MCF 10A (cell line): ENCODE measurements around the gene VAPA. TPM values are rescaled to one million over a fixed set of nuclear protein-coding genes. Genes with fewer than 3 reads are reported as not detected.

Source experiments
- BruUV-seq: library from RNA; stranded (reverse); fragments of 400-500 nt; replicated peaks from 2 replicates; lab custom pipeline; 2021; lab: Mats Ljungman, UMichigan
- CTCF ChIA-PET: fragments of 300-600 bp; sonication (Branson Sonifier 250); formaldehyde crosslinking; extraction: SDS; loops from one replicate; lab custom pipeline; 2021; ENCODE audit warnings: antibody characterized with exemption, inconsistent platforms; lab: Yijun Ruan, JAX
- POLR2A ChIA-PET: fragments of 300-600, 350-650 bp; sonication (Branson Sonifier 250); formaldehyde crosslinking; extraction: SDS; loops from one replicate; lab custom pipeline; 2020; ENCODE audit warnings: antibody characterized with exemption, inconsistent platforms; lab: Yijun Ruan, JAX
- DNase-seq: peaks from one replicate; pipeline ENCODE4 v3.0.0-alpha.2; 2018; ENCODE audit not compliant: unreplicated experiment
- H3K27ac Mint-ChIP-seq: one replicate; pipeline ENCODE4 v1.8.0; 2022; ENCODE audit warnings: mild to moderate bottlenecking, low read depth, mixed read lengths; ENCODE audit not compliant: unreplicated experiment
- H3K27me3 Mint-ChIP-seq: one replicate; pipeline ENCODE4 v1.8.0; 2022; ENCODE audit warnings: mixed read lengths; ENCODE audit not compliant: insufficient read depth, unreplicated experiment
- H3K36me3 Mint-ChIP-seq: one replicate; pipeline ENCODE4 v1.8.0; 2022; ENCODE audit warnings: mild to moderate bottlenecking, moderate library complexity, mixed read lengths; ENCODE audit not compliant: insufficient read depth, unreplicated experiment
- H3K4me1 Mint-ChIP-seq: one replicate; pipeline ENCODE4 v1.8.0; 2022; ENCODE audit warnings: mixed read lengths; ENCODE audit not compliant: insufficient read depth, unreplicated experiment
- H3K4me3 Mint-ChIP-seq: one replicate; pipeline ENCODE4 v1.8.0; 2022; ENCODE audit warnings: mild to moderate bottlenecking, moderate library complexity, mixed read lengths; ENCODE audit not compliant: unreplicated experiment
- H3K9me3 Mint-ChIP-seq: one replicate; pipeline ENCODE4 v1.8.0; 2022; ENCODE audit warnings: mixed read lengths; ENCODE audit not compliant: unreplicated experiment
- intact Hi-C: fragments of 100-400 bp; cut with micrococcal nuclease; formaldehyde crosslinking; loops from 2 replicates; pipeline ENCODE4 v1.14.1; 2022
- total RNA-seq: library from RNA; stranded (reverse); gene quantifications from 2 replicates; pipeline ENCODE4 v1.2.3, GENCODE V29; 2022
- TF ChIP-seq, protein P1 (sequence below): fragments of 200-600 bp; IDR thresholded peaks from one replicate; pipeline ENCODE4 v1.8.0; 2022; ENCODE audit warnings: antibody characterized with exemption, mild to moderate bottlenecking; ENCODE audit not compliant: unreplicated experiment

VAPA gene
- total RNA-seq, 1 experiment from 2014 or later = 286 TPM

DNA sequence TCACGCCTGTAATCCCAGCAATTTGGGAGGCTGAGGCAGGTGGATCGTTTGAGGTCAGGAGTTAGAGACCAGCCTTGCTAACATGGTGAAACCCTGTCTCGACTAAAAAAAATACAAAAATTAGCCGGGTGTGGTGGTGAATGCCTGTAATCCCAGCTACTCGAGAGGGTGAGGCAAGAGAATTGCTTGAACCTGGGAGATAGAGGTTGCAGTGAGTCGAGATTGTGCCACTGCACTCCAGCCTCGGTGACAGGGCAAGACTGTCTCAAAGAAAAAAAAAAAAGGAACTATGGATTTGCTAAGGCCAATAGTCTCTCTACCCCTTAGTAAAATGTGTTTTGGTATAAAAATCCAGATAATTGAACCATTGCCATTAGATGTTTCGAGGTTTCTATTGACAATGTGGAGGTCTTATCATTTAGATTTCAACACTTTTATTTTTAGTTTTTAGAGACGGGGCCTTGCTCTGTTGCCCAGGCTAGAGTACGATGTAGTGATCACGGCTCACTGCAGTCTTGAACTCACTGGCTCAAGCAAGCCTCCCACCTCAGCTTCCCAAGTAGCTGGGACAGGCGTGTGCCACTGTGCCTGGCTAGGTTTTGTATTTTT is 29.2 kb upstream of the VAPA start:
- TF ChIP-seq, protein P1, sequence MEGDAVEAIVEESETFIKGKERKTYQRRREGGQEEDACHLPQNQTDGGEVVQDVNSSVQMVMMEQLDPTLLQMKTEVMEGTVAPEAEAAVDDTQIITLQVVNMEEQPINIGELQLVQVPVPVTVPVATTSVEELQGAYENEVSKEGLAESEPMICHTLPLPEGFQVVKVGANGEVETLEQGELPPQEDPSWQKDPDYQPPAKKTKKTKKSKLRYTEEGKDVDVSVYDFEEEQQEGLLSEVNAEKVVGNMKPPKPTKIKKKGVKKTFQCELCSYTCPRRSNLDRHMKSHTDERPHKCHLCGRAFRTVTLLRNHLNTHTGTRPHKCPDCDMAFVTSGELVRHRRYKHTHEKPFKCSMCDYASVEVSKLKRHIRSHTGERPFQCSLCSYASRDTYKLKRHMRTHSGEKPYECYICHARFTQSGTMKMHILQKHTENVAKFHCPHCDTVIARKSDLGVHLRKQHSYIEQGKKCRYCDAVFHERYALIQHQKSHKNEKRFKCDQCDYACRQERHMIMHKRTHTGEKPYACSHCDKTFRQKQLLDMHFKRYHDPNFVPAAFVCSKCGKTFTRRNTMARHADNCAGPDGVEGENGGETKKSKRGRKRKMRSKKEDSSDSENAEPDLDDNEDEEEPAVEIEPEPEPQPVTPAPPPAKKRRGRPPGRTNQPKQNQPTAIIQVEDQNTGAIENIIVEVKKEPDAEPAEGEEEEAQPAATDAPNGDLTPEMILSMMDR = no peak
- H3K9me3 Mint-ChIP-seq = no peaks in the 10 kb centered on the region
- H3K27ac Mint-ChIP-seq = no peak overlapping the region
- ChIA-PET CTCF (no interaction called here), POLR2A (interaction anchor here (0.8 kb wide), 1 partner anchor 8 kb away, joined by 3 read pairs; no protein-coding TSS in a partner anchor)
- no peaks in the 10 kb centered on the region for H3K36me3 Mint-ChIP-seq
- DNase-seq = no peak
- BruUV-seq = no TSS peak
- H3K4me3 Mint-ChIP-seq = no peak overlapping the region
- intact Hi-C loops = no loop called here
- no peaks in the 10 kb centered on the region for H3K4me1 Mint-ChIP-seq
- no peaks in the 10 kb centered on the region for H3K27me3 Mint-ChIP-seq

DNA sequence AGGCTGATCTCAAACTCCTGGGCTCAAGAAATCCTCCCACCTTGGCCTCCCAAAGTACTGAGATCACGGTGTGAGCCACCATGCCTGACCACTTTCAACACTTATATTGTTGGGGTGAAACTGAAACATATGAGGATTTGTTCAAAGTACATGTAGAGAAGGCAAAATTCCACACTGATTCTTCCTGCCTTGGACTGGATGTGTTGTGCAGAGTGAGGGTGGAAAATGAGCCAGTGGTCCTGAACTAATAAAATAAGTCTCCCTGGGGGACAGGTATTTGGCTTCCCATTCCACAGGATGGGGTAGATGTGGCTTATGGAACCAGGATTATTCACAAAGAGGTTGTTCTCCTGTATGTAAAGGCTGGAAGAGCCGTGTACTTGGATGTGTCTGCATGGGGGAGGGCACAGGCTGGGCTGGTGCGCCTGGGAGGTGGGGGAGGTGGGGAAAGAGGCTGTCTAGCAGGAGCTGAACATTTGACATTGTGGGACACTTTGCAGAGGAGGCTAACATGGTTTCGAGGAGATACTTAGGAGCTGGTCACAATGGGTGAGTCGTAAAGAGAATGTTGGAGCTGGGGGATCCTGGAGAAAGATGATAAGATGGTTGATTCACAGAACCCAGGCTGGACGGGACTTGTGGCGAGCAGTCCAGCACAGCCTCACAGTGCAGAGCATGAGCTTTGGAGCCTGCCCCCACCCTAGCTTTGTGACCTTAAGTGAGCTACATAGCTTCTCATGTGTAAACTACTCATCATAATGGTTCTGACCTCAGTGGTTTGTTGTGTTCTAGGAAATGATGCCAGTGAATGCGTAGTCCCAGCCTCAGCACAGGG is 28.4 kb upstream of the VAPA start, which contains the start of gene TXNDC2:
TSS of gene TXNDC2 (plus strand) at position 804 of the 835 bp plus-strand sequence. CDS start 708 bp downstream, outside the sequence.
- CTCF ChIA-PET = interaction anchor here (1.4 kb wide), 1 partner anchor 8 kb away, joined by 6 read pairs; no protein-coding TSS in a partner anchor
- POLR2A ChIA-PET = interaction anchor here (0.7 to 1.2 kb wide), 4 partner anchors 8 to 629 kb away, joined by 3 to 7 read pairs (median 4); no protein-coding TSS in a partner anchor
- TF ChIP-seq, protein P1 = no peak
- intact Hi-C loops = no loop called here
- H3K36me3 Mint-ChIP-seq = no peaks in the 10 kb centered on the region
- H3K27me3 Mint-ChIP-seq = no peaks in the 10 kb centered on the region
- H3K9me3 Mint-ChIP-seq = no peaks in the 10 kb centered on the region
- H3K4me3 Mint-ChIP-seq = no peak within 1 kb of the TSS
- no peak for DNase-seq
- BruUV-seq = no TSS peak
- H3K27ac Mint-ChIP-seq = no peak within 1 kb of the TSS
- H3K4me1 Mint-ChIP-seq = no peaks in the 10 kb centered on the region

DNA sequence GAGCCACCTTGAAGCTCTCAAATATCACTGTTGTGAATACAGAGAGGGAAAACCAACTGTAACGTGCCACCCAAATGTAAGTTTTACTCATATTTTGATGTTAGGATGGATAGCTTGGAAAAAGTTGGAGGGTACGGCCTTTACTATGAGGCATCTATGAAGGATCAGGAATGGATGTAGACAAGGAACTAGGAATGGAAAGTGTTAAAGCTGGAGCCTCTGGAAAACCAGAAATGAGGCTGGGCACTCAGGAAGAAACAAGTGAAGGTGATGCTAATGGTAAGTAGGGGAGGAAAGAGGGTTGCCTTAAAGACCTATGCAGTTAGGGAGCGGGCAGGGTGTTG is 27.8 kb upstream of the VAPA start:
- no peak for DNase-seq
- no TSS peak for BruUV-seq
- H3K27ac Mint-ChIP-seq = no peak overlapping the region
- no peak overlapping the region for H3K4me3 Mint-ChIP-seq
- no peaks in the 10 kb centered on the region for H3K36me3 Mint-ChIP-seq
- H3K27me3 Mint-ChIP-seq = no peaks in the 10 kb centered on the region
- TF ChIP-seq, protein P1 = no peak
- no peaks in the 10 kb centered on the region for H3K4me1 Mint-ChIP-seq
- intact Hi-C loops = no loop called here
- POLR2A ChIA-PET = interaction anchor here (0.7 to 1.2 kb wide), 4 partner anchors 9 to 629 kb away, joined by 3 to 7 read pairs (median 4); no protein-coding TSS in a partner anchor
- CTCF ChIA-PET = interaction anchor here (1.4 kb wide), 1 partner anchor 9 kb away, joined by 6 read pairs; no protein-coding TSS in a partner anchor
- H3K9me3 Mint-ChIP-seq = no peaks in the 10 kb centered on the region

DNA sequence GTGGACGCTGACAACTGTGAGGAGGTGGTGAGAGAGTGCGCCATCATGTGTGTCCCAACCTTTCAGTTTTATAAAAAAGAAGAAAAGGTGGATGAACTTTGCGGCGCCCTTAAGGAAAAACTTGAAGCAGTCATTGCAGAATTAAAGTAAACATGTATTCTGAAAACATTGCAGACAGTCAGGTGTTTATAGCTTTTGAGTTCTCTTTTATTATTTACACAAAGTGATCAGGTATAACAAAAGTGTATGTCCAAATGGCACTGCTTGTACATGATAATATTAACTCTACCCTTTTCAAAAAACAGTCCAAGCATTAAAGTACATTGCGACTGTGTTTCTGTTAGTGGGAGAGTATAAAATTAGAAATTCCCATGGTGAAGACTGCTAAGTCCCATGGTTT is 25.8 kb upstream of the VAPA start:
- DNase-seq = no peak
- H3K4me1 Mint-ChIP-seq = no peaks in the 10 kb centered on the region
- TF ChIP-seq, protein P1 = no peak
- H3K4me3 Mint-ChIP-seq = no peak overlapping the region
- no peak overlapping the region for H3K27ac Mint-ChIP-seq
- ChIA-PET CTCF (no interaction called here), POLR2A (interaction anchor here (1.7 kb wide), 1 partner anchor 17 kb away, joined by 6 read pairs; no protein-coding TSS in a partner anchor)
- no TSS peak for BruUV-seq
- H3K36me3 Mint-ChIP-seq = no peaks in the 10 kb centered on the region
- no peaks in the 10 kb centered on the region for H3K27me3 Mint-ChIP-seq
- no peaks in the 10 kb centered on the region for H3K9me3 Mint-ChIP-seq
- intact Hi-C loops = no loop called here
